MM.1S (cell line): ENCODE measurements around the gene KSR2.

Experiments
- CTCF ChIP-seq: fragments of 300-600 bp; sonication (generic); IDR thresholded peaks from 2 replicates; pipeline ENCODE4 v1.5.1; 2016; ENCODE audit warnings: antibody characterized with exemption, low read length, mixed read lengths
- EZH2 ChIP-seq: fragments of 300-600 bp; sonication (generic); optimal IDR thresholded peaks from 2 replicates; pipeline ENCODE3; 2017; ENCODE audit warnings: low read depth, mild to moderate bottlenecking, antibody characterized with exemption, low read length, mixed read lengths
- EZH2phosphoT487 ChIP-seq: fragments of 300-600 bp; sonication (generic); IDR thresholded peaks from 2 replicates; pipeline ENCODE4 v1.6.1; 2018; ENCODE audit warnings: antibody characterized with exemption, low read length

GRCh38 chr12:117688446-117688845, 280.3 kb downstream of the KSR2 start:
- TF ChIP-seq EZH2 (no peak), CTCF (no peak), EZH2phosphoT487 (no peak)
